Femur (tissue), 1 donor: ENCODE measurements around the gene FBXL20.
"Not testable (repeated sequence)": the region's sequence is repeated elsewhere in the genome, so short reads cannot be mapped to it uniquely, and the experiment has no call there.

ENCODE experiments used
- DNase-seq: peaks from one replicate; pipeline ENCODE4 v3.0.0-alpha.2; 2017

Gene FBXL20

DNA sequence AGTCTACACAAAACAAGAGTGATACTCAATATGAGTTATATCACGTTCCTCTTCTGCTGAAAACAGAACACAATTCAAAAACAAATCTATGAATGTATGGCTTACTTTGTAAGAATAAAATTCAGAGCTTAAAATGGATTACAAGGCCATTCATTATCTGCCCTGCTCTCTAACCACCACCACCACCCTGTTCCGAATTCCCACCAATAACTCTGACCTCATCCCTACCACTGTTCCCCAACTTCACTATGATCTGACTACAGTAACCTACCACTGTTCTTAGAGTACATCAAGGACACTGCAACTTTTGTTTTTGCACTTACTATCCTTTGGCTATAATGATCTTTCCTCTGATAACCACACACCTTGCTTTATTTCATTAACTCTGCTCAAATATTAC, 21.3 kb downstream of the FBXL20 start:
- DNase-seq: no peak

DNA sequence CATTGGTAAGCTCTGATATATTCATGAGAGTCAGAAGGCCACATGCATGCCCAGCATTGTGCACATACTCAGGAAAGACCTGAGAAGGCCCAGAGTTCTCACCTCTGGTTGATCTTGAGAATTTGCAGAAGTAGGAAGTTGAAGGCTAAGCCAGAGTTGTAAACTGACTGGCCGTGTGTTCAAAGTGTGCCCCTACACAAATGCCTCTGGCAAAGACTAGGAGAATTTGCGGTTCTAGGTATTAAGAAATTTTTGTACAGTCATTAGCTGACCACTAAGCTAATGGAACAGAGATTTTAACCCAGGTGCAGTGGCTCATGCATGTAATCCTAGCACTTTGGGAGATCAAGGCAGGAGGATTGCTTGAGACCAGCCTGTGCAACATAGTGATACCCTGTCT, 25.0 kb downstream of the FBXL20 start:
- no peak for DNase-seq

DNA sequence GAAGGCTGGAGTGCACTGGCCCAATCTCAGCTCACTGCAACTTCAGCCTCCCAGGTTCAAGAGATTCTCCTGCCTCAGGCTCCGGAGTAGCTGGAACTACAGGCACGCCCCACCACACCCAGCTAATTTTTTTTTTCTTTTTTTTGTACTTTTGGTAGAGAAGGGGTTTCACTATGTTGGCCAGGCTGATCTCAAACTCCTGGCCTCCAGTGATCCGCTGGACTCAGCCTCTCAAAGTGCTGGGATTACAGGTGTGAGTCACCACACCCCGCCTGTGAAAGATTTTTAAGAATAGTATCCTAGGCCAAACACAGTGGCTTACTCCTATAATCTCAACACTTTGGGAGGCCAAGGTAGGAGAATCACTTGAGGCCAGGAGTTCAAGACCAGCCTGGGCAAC, 33.6 kb downstream of the FBXL20 start:
- not testable (repeated sequence) for DNase-seq

- DNase-seq: no peak
These were observed 35.6 kb downstream of the FBXL20 start for GRCh38 chr17:39365872-39366271.

DNA sequence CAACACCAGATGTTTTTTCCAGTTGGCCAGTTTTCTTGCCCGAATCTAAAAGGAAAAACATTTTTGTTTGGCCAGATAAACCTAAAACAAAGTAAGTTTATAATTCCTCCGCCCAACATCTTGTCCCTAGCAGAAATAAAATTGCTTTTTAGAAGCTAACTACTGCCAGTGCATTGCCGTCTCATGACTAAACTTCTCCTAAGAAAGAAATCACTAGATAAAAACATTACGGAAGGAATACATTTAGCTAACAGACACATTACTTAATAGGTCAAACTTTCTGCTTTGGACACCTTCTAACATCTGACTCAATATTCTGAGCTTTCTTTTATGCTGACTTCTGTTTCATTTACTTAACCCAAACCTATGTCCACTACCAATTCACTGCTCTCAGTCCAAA, 36.2 kb downstream of the FBXL20 start:
- no peak for DNase-seq

DNA sequence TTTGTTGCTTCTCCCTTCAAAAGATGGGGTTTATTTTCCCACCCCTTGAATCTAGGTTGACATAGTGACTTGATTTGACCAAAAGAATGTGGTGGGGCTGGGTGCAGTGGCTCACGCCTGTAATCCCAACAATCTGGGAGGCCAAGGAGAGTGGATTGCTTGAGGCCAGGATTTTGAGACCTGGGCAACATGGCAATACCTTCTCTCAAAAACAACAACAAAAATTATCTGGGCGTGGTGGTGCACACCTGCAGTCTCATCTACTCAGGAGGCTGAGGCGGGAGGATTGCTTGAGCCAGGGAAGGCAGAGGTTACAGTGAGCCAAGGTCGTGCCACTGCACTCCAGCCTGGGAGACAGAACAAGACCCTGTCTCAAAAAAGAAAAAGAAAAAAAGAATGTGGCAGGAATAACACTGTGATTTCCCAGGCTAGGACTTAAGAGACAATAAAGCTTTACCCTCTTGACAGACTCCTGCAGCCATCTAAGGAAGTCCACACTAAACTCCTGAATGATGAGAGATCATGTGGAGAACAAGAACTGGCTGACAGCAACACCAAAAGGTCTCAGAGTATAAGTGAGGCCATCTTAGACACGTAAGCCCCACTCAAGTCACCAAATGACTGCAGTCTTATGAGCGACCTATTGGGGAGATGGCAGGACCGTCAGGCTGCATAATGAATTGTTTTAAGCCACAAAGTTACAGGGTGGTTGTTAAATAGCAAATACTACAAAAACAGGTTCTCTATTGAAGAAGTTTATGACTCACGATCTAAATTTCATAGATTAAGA, 37.0 kb downstream of the FBXL20 start:
- DNase-seq: no peak

- DNase-seq: no peak
These were observed 40.4 kb downstream of the FBXL20 start for GRCh38 chr17:39361064-39361463.

DNA sequence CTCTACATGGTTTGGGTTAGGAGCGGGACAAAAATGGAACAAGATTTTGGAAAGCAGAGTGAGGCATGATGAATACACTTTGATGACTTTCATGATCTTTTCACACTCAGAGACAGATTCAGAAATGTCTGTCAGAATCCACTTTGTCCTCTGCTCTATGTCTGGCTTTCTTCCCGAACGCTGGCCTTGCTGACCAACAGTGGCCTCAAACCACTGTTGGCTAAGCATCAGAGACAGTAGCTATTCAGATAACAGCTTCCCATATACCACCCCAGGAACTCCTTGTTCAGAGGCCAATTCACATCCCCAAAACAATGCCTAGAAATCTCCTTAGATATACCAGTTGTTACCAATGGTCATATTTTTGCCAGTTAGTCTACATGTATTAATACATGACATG, 40.9 kb downstream of the FBXL20 start:
- no peak for DNase-seq

DNA sequence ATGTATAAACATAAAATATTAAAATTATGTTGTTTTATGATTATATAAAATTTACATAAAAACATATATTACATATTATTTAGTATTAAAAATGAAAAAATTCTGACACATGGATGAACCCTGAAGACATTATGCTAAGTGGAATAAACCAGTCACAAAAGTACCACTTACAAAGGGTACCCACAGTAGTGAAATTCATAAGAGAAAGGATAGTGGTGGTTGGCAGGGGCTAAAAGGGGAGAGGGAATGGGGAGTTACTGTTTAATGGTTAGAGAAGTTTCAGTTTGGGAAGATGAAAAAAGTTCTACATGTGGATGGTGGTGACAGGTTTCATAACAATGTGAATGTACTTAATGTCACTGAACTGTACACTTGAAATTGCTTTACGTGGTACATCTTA, 41.4 kb downstream of the FBXL20 start:
- DNase-seq: no peak

GRCh38 chr17:39357986-39358385, 43.4 kb downstream of the FBXL20 start:
- DNase-seq: no peak

DNA sequence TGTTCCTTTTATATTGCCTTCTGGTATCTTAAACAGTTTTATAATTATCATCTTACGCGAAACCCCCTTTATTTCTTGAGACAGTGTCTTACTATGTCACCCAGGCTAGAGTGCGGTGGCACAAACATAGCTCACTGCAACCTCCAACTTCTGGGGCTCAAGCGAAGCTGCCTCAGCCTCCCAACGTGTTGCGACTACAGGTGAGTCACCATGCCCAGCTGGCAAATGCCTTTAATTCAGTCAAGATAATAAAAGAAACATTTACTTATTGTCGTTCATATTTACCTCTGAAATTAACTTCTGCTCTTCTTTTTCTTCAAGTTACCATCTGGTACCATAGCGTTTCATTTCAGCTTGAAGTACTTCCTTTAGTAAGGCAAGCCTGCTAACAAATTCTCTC, 43.9 kb downstream of the FBXL20 start:
- DNase-seq: no peak

DNA sequence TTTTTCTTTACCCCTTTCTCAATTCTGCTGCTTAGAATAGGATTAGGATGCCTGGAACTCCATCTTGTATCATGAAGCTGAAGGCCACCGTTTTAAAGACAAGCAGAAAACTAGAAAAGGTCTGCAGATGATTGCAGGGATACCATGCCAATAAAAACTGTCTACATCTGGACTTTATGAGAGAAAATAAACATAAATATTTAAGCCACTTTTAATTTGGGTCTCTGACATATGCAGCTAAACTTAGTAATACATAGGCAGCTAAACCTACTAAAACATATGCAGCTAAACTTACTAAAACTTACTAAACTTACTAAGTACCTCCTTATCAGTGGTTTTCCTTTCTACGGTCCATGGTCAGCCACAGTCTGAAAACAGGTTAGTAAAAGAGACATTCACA, 48.4 kb downstream of the FBXL20 start:
- DNase-seq: no peak

DNA sequence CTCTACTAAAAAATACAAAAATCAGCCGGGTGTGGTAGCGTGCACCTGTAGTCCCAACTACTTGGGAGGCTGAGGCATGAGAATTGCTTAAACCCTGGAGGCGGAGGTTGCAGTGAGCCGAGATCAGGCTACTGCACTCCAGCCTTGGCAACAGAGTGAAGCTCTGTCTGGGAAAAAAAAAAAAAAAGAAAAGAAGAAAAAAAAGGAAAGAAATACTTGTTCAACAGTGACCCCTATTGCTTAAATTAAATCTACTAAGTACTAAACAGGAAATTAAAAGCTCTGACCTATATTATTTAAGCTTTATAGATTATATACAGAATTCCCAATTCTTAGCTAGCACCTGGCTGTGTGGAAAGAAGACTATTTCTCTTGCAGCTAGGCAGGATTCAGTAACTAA, 48.9 kb downstream of the FBXL20 start:
- no peak for DNase-seq

DNA sequence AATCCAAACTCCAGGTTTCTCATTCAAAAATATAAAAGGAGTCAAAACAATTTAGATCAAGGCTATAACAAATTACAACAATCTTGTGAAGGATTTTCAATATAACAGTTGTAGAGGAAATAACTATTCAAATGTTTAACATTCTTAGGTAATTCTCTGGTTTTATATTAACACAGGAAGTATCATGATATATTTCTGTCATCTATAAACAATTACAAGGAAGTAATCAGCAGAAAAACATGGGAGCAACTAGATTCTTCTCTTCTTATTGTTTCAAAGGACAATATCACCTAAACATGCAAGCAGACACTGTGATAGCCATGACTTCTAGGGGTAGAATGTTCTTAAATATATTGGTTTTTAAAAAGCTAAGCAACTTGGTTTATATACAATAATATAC, 49.9 kb downstream of the FBXL20 start:
- DNase-seq: no peak

- DNase-seq: no peak
These were observed 52.2 kb downstream of the FBXL20 start for GRCh38 chr17:39349246-39349645.

- not testable (repeated sequence) for DNase-seq
These were observed 54.6 kb downstream of the FBXL20 start for GRCh38 chr17:39346863-39347262.

- DNase-seq: no peak
These were observed 59.9 kb downstream of the FBXL20 start for GRCh38 chr17:39341541-39341940.

DNA sequence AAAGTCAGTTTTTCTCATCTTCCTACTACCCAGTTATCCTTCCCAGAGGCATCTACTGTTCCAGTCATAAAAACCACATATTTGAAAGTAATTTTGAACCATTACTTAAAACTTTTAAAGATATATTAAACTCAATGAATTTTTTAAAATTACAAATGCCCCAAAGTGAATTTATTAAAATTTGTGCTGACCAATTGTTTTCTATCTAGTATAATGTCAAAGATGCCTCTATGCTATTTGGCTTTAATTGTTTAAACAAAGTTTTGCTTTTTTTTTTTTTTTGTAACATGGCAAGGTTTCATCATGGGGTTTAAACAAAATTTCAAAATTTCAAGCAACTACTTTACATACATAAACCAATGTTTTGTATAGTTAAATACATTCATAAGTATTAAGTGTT, 60.7 kb downstream of the FBXL20 start:
- DNase-seq: no peak

DNA sequence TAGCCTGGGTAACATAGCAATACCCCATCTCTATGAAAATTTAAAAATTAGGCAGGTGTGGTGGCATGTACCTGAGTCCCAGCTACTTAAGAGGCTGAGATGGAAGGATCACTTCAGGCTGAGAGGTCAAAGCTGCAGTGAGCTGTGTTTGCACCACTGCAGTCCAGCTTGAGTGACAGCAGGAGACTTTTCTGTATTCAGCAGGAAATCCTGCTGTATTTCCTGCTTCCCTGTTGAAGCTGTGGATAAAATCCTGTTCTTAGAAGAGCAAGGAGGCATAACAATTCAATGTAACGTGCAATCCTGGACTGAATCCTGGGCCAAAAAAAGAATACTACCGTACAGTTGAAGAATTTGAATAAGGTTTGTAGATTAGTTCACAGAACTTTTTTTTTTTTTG, 62.2 kb downstream of the FBXL20 start:
- no peak for DNase-seq

- not testable (repeated sequence) for DNase-seq
These were observed 63.8 kb downstream of the FBXL20 start for GRCh38 chr17:39337649-39338048.

DNA sequence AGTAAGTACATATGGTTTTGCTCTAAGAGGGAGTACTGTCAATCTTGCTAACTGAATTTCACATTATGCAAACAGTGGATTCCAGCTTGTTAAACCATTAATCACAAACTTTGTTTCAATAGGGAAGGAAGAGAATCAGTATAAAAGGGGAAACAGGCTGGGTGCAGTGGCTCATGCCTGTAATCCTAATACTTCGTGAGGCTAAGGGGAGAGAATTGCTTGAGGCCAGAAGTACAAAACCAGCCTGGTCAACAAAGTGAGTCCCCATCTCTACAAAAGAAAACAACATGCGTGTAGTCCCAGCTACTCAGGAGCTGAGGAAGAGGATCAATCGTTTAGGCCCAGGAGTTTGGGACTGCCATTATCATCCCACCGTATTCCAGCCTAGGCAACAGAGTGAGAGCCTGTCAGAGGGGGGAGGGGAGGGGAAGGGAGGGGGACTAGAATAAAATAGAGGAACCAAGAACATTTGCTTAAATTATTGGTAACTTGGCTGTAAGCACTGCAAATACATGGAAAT, 65.7 kb downstream of the FBXL20 start:
- no peak for DNase-seq

DNA sequence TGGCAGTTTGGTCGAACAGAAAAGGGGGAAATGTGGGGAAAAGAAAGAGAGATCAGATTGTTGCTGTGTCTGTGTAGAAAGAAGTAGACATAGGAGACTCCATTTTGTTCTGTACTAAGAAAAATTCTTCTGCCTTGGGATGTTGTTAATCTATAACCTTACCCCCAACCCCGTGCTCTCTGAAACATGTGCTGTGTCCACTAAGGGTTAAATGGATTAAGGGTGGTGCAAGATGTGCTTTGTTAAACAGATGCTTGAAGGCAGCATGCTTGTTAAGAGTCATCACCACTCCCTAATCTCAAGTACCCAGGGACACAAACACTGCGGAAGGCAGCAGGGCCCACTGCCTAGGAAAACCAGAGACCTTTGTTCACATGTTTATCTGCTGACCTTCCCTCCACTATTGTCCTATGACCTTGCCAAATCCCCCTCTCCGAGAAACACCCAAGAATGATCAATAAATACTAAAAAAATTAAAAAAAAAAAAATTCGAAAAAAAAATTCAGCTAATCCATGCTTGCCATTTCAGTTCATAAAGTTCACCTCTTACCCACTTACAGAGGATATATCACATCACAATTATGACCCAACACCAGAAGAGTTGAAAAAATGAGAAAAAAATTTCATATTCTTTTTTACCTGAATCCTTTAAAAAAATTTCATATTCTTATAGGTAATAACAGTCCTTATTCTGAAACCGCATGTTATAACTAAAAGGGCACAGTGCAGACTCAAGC, 67.2 kb downstream of the FBXL20 start:
- DNase-seq: not testable (repeated sequence)

- no peak for DNase-seq
These were observed 69.3 kb downstream of the FBXL20 start for GRCh38 chr17:39332092-39332491.

GRCh38 chr17:39328815-39329214, 72.6 kb downstream of the FBXL20 start:
- DNase-seq: no peak
